GM19328 (cell line): ENCODE measurements around the gene CACTIN.
"Not testable (repeated sequence)": the region's sequence is repeated elsewhere in the genome, so short reads cannot be mapped to it uniquely, and the experiment has no call there.

Source experiments
- ATAC-seq: cut with Tn5 transposase; IDR thresholded peaks from one replicate; pipeline ENCODE4 v1.9.1; 2021; ENCODE audit warnings: mild to moderate bottlenecking, moderate library complexity; ENCODE audit not compliant: unreplicated experiment

Gene CACTIN

DNA sequence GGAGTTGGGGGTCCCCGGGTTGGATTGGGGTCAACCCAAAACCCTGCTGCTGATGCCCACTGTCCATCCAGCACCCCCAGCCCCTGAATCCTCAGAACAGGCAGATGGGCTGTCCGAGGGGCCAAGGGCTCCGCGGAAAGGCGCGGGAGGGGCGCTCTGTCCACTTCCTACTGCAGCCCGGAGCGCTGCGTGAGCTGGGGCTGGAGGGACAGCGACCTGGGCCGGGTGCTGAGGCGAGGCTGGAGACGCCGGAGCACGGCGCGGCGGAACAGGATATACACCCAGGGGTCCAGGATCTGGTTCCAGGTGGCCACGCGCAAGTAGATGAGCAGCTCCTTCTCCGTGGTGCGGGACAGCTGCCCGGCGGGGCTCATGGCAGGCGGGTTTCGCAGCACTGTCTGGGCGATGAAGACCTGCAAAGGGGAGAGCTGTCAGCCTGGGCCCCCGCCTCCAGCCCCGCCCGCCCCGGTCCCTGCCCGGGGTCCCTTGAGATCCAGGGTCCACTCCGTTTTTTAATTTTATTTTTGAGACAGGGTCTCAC is 31.0 kb downstream of the CACTIN start:
- ATAC-seq: no peak

DNA sequence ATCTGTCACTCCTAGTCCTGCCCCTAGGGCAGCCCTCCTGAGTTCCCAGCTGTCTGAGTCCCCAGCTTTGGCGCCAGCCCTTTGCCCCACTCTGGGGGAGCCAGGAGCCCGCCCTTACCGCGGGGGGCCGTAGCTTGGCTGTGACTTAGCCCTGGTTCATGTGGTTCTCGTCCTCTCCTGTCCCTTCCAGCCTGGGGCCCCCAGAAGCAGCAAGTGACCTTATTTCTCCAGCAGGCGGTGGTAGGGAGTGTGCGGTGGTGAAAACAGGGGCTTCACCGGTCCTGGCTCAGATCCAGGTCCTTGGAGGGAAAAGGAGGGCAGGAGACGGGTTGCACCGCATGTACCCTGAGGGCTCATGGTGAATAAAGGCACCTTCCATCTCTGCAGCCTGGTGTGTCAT is 33.4 kb downstream of the CACTIN start:
- ATAC-seq: no peak

DNA sequence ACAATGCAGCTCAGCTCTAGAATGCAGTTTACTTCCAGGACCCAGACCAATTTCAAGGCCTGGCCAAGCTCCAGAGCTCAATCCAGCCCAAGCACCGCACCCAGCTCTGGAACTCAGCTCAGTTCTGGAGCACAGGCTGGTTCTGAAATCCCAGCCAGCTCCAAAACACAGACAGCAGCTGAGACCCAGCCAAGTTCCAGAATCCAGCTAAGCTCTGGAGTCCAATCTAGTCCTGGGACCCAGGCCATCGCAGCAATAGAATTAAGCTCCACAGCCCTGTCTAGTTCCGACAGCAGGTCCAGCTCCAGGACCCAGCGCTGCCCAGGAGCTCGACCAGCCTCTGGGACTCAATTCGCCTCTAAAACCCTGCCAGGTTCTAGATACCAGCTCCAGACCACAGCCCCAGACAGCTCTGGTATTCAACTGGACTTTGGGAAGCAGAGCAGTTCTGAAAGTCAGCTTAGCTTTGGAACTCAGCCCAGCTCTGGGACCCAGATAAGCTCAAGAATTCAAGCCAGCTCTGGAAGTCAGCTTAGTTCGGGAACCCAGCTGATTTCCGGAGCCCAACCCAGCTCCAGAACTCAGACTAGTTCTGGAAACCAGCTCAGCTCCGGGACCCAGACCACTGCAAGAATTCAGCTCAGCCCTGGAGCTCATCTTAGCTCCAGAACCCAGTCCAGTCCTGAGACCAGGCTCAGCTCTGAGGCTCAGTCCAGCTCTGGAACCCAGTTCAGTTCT is 34.5 kb downstream of the CACTIN start:
- ATAC-seq: no peak

DNA sequence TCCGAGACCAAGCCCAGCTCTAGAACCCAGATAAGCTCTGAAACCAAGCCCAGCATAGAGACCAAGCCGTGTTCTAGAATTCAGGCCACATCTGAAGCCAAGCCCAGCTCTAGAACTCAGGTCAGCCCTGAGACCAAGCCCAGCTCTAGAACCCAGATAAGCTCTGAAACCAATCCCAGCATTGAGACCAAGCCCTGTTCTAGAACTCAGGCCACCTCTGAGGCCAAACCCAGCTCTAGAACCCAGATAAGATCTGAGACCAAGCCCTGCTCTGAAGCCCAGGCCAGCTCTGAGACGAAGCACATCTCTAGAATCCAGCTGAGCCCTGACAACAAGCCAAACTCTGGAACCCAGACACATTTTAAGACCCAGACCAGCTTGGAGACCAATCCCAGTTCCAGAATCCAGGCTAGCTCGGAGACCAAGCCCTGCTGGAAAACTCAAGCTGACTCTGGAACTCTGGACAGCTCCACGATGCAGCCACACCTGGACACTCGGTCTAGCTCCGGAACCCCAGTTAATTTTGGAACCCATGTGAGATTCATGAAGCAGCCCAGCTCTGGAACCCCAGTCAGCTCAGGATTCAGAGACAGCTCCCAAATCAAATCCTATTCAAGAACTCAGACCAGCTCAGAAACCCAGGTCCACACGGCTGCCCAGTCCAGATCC is 35.5 kb downstream of the CACTIN start:
- ATAC-seq: no peak

DNA sequence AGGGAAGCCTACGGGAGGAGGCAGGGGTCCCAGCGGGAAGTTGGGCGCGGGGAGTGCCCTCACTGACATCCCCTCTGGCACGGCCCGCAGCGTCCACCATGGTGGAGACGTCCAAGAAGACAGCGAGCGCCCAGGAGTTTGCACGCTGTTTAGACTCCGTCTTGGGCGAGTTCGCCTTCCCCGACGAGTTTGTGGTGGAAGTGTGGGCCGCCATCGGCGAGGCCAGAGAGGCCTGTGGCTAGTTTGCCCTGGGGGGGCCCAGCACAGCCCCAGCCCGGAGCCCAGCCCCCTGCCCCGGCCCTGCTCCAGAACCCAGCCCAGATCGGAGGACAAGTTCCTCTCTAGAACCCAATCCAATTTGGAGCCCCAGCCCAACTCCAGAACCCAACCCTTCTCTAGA is 36.6 kb downstream of the CACTIN start:
- no peak for ATAC-seq

DNA sequence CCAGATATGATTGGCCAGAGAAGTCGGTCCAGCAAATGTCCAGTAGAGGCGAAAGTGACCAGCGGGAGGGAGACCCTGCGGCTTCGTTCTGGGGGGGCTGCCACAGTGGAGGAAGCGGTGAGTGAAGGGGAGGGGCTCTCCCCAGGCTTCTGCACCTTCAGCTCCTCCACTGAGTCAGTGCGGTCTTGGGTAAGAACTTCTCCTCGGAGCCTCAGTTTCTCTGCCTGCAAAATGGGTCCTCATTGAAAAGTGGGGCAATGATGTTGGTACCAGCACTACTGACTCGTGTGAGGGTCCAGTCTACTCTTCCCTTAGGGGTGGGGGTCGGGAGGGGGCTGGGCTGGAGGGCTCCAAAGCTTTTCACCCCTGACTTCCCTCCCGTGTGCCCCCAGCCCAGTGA is 37.2 kb downstream of the CACTIN start:
- ATAC-seq: no peak

DNA sequence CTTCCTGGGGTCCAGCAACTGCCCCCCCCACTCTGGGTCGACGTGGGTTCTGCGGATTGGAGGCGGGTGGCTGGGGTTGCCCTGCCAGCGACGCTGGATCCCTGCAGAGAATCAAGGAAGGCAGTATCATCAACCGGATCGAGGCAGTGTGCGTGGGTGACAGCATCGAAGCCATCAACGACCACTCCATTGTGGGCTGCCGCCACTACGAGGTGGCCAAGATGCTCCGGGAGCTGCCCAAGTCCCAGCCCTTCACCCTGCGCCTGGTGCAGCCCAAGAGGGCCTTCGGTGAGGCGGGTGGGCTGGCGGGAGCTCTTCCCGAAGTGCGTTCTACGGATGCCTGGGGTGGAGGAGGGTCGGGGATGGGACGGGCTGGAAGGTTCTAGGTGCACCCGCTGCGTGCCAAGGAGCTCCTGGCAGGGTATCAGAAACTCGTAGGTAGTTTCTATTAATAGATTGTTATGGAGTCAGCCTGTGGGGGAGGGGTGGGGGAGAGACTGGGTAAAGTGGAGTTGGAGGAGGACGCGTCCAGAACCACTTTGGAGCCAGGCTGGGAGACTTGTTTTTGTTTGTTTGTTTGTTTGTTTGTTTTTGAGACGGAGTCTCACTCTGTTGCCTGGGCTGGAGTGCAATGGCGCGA is 39.8 kb downstream of the CACTIN start:
- ATAC-seq: no peak

DNA sequence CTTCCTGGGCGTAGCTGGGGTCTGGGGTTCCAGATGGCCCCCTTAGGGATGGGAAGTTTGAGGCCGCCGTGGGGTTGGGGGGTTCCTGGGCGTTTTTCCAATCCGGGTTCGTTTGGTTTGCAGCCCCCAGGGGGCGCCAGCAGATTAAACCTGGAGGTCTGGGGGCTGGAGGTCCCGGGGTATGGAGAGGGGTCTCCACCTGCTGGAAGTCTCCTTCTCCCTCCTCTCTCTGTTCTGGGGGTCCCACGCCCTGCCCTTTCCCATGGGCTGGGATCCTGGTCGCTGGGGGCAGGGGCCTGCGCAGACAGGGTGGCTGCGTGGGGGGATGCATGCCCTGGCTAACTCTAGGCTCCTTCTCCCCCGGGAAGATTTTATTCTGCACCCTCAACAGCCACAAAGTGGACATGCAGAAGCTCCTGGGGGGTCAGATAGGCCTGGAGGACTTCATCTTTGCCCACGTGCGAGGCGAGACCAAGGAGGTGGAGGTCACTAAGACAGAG is 40.4 kb downstream of the CACTIN start:
- ATAC-seq: no peak

DNA sequence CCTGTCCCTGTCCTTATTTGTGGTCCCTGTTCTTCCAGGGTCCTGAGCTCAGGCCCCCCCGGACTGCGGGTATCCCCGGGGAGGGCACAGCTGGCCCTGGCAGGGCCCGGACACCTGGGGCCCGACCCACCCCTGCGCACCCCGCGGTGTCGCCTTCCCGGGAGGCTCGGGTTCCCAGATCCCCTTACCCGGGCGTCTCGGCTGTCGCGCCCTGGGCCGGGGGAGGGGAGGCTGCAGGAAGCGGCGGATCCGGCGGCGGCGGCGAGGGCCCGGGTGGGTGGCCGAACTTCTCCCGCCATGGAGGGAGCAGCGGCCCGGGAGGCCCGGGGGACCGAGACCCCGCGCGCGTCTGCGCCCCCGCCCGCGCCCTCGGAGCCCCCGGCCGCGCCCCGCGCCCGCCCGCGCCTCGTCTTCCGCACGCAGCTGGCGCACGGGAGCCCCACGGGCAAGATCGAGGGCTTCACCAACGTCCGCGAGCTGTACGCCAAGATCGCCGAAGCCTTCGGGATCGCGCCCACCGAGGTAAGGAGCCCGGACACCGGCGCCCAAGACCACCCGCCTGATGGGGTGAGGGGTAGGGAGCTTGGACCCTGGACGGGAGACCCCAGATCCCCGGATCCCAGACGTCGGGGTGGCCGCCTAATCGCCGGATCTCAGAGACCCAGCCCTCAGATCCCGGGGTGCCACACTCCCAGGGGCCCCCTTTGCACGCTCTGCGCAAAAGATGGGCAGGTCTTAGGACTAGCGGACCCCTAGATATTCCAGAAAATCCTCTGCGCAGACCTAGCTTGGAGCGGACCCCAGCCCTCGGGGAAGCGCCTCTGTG is 41.1 kb downstream of the CACTIN start, which contains the start of gene GIPC3:
GIPC3 (plus strand) TSS at position 178 of the 826 bp plus-strand sequence; CDS start at position 298, 120 bp downstream.
- no peak for ATAC-seq

DNA sequence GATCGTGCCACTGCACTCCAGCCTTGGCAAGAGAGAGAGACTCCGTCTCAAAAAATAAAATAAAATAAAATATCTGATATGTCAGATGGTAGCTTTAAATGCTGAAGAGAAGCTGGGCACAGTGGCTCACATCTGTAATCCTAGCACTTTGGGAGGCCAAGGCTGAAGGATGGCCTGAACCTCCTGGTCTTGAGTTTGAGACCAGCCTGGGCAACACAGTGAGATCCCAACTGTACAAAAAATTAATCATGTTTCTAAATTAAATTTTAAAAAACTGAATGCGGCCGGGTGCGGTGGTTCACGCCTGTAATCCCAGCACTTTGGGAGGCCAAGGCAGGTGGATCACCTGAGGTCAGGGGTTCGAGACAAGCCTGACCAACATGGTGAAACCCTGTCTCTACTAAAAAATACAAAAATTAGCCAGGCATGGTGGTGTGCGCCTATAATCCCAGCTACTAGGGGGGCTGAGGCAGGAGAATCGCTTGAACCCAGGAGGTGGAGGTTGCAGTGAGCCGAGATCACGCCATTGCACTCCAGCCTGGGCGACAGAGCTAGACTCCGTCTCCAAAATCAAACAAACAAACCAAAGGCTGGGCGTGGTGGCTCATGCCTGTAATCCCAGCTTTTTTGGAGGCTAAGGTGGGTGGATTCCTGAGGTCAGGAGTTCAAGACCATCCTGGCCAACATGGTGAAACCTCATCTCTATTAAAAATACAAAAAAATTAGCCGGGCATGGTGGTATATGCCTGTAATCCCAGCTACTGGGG is 42.4 kb downstream of the CACTIN start:
- ATAC-seq: not testable (repeated sequence)

DNA sequence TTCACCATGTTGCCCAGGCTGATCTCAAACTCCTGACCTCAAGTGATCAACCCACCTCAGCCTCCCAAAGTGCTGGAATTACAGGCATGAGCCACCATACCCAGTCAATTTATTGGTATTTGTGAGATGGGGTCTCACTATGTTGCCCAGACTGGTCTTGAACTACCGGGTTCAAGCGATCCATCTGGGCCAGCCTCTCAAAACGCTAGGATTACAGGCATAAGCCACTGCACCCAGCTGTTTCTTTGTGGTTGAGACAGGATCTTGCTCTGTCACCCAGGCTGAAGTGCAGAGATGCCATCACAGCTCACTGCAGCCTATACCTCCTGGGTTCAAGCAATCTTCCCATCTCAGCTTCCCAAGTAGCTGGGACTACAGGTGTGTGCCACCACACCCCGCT is 44.8 kb downstream of the CACTIN start:
- ATAC-seq: not testable (repeated sequence)

DNA sequence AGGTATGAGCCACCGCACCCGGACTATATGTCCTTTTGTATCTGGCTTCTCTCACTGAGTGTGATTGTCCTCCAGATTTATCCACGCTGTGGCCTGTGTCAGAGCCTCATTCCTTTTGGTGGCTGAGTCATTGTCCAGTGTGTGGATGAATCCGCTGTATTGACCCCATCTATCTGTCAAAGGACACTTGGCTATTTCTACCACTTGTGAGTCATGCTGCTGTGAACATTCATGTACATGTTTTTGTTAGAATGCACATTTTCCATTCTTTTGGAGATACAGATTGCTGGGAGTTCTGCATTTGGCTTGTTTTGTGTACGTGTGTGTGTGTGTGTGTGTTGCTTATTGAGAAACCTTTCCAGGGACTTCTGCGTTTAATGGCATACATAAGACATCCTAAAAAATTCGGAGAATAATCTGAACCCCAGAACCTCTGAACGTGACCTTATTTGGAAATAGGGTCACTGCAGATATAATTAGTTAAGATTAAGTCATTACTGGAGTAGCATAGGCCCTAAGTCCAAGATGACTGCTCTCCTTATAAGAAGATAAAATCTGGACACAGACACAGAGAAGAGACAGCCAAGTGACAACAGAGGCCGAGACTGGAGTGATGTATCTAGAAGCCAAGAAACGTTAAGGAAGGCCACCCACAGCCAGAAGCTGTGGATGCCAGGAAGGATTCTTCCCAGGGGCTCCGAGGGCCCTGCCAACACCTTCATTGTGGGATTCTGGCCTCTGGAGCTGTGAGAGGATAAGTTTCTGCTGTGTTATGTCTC is 46.2 kb downstream of the CACTIN start:
- ATAC-seq: no peak

DNA sequence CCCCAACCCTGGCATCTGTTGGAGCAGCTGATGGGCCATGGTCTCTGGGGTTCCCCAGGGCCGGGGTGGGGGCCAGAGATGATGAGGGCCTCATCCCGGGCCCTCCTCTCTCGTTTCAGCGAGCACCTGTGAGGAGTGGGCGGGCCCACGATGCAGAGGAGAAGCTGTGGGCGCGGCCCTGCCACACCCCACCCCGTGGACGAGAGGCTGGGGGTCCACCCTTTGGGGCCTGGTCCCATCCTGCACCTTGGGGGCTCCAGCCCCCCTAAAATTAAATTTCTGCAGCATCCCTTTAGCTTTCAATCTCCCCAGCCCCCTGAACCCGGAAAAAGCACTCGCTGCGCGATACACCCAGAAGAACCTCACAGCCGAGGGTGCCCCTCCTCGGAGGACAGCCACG is 48.2 kb downstream of the CACTIN start:
- ATAC-seq: no peak

DNA sequence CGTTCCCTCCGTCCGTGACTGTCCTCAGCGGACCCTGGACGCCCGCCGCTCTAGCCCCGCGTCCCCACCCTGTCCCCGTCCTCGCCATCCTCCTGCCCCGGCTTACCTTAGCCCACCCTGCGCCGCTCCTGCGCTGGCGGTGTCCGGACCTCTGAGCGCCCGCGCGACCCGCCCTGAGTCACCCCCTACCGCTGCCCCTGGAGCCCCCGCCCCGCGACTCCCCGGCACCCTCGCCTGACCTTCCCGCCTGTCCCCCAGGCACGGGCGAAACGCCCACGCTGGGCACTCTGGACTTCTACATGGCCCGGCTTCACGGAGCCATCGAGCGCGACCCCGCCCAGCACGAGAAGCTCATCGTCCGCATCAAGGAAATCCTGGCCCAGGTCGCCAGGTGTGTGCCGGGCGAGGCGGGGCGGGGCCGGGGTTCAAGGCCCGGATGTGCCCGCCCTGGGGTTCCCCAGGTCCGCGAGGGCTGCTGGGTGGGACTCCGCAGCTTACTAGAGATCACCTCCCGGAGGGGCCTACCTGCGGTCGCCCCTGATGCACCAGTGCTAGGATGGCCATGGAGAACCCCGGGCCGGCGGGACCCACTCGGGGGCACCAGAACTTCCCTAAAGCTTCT is 48.8 kb downstream of the CACTIN start:
- no peak for ATAC-seq

DNA sequence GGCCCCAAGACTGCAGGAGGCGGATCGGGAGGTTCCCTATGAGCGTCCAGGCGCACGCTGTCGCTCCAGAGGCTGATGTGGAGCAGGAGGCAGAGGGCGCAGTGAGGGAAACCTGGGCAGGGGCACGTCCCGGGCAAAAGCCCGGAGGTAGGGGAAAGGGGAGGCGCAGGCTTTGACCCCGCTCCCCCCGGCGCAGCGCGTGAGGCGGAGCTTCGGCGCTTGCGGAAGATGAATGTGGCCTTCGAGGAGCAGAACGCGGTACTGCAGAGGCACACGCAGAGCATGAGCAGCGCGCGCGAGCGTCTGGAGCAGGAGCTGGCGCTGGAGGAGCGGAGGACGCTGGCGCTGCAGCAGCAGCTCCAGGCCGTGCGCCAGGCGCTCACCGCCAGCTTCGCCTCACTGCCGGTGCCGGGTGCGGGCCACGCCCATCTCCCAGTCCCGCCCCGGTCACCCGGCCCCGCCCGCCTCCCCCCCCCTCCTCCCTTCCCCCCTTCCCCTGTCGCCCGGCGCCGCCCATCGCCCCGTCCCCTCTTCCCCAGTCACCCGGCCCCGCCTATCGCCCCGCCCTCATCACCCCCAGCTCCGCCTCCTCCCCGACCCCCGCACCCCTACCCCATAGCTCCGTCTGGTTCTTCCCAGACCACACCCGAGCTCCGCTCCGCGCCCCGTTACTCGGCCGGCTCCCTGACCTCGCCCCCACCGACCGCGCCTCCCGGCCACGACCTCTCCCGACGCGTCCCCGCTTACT is 49.7 kb downstream of the CACTIN start:
- ATAC-seq: no peak

DNA sequence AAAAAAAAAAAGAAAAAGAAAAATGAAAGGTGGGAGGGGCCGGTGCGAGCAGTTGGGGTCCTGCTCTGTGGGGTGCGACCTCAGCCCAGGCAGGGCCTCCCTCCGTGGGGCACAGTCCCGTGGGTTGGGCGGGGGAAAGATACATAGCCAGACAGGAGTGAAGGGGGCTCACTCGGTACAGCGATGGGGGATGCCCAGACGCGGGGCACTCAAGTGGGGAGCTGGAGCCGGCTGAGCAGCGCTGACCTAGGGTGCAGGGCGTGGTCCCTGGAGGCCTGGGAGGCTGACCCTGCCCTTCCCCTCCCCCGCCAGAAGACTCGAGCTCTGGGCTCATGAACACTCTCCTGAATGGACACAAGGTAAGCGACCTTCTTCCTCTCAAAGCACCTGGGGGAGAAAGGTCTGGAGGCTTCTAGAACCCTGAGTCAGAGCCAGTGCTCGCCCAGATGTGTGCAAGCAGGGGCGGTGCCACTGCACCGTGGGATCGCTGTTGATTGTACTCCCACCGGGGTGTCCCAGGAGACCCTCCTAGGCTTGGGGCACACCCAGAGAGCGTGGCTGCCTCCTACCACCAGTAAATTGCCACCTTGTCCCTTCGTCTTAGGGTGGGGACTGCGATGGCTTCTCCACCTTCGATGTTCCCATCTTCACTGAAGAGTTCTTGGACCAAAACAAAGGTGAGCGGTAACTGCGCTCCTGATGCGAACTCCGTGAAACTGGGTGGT is 50.5 kb downstream of the CACTIN start:
- ATAC-seq: no peak

DNA sequence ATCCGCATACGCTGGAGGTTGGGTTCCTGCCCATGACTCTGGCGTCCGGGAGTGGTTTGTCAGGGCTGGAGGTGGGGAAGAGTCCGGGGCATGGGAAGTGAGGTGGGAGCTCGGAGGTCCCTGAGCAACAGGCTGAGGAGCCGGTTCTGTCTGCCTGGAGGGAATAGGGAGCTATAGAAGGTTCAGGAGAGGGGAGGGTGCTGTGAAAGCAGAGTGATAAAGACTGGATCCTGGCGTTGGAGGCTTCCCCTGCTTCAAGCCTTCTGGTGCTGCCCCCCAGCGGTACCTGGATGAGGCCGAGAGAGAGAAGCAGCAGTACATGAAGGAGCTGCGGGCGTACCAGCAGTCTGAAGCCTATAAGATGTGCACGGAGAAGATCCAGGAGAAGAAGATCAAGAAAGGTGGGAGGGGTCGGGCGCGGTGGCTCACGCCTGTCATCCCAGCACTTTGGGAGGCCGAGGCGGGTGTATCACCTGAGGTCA is 51.3 kb downstream of the CACTIN start:
- no peak for ATAC-seq
